ENCODE data around the gene PPP6R2. TPM values are rescaled to one million over a fixed set of nuclear protein-coding genes. Genes with fewer than 3 reads are reported as not detected.
A peak's percentile ranks its signal among the peaks of the same experiment; 100 is the strongest.

PPP6R2 gene
- total and polyA plus RNA-seq, 2 donors (not counting 1 experiment from before 2014, with no cell fraction given): 19.7 to 44.4 TPM

DNA sequence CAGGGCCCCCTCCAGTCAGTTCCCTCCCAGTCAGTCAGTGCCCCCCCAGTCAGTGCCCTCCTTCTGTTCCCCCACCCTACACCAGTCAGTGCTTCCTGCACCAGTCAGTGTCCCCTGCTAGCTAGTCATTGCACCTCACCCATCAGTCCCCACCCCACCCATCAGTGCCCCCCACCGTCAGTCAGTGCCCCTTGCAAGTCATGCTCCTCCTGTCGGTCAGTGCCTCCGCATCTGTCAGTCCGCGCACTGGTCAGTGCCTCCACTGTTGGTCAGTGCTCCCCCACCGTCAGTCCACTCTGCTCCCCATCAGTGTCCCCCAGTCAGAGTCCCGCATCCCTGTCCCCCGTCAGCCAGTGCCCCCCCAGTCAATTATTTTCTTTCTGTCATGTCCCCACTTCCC lies 3.3 kb downstream of the PPP6R2 start:
- Histone ChIP-seq H3K4me2 (ENCODE audit: extremely low read depth, insufficient read depth, low read length) (peak overlapping the region; percentile 54), H3K36me3 (ENCODE audit: control insufficient read depth, insufficient read depth, low read length) (no peaks in the 10 kb centered on the region), H3K9me3 (ENCODE audit: control insufficient read depth, insufficient read depth, low read depth, low read length) (no peaks in the 10 kb centered on the region), H3K4me1 (ENCODE audit: control insufficient read depth, extremely low read depth, insufficient read depth, low read length) (peaks cover 3% of the 10 kb centered on the region), H3K4me3 (replicated peaks in 1 of 4; ENCODE audit: control extremely low read depth in 1 of 4, insufficient read depth in 1 of 4, low read depth in 3 of 4, low read length in 4 of 4) (no peak overlapping the region), H3K9ac (ENCODE audit: insufficient read depth, low read length) (no peak overlapping the region), H2AFZ (ENCODE audit: low read length) (no peak overlapping the region), H3K79me2 (ENCODE audit: control insufficient read depth, insufficient read depth, low read length) (peaks cover 28% of the 10 kb centered on the region), H4K20me1 (ENCODE audit: control insufficient read depth, extremely low read depth, insufficient read depth, low read length) (no peaks in the 10 kb centered on the region), H3K27me3 (ENCODE audit: control insufficient read depth, insufficient read depth, low read length) (no peaks in the 10 kb centered on the region), H3K27ac (ENCODE audit: insufficient read depth, low read length) (no peak overlapping the region)
- TF ChIP-seq, protein P1, sequence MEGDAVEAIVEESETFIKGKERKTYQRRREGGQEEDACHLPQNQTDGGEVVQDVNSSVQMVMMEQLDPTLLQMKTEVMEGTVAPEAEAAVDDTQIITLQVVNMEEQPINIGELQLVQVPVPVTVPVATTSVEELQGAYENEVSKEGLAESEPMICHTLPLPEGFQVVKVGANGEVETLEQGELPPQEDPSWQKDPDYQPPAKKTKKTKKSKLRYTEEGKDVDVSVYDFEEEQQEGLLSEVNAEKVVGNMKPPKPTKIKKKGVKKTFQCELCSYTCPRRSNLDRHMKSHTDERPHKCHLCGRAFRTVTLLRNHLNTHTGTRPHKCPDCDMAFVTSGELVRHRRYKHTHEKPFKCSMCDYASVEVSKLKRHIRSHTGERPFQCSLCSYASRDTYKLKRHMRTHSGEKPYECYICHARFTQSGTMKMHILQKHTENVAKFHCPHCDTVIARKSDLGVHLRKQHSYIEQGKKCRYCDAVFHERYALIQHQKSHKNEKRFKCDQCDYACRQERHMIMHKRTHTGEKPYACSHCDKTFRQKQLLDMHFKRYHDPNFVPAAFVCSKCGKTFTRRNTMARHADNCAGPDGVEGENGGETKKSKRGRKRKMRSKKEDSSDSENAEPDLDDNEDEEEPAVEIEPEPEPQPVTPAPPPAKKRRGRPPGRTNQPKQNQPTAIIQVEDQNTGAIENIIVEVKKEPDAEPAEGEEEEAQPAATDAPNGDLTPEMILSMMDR (conservative IDR thresholded peaks at IDR 0.05 in 1 of 2, IDR thresholded peaks at IDR 0.05 in 1 of 2; ENCODE audit: low read depth in 1 of 2, low read length in 2 of 2): no peak
- TF ChIP-seq EZH2 (IDR thresholded peaks at IDR 0.05; ENCODE audit: low read length, missing control alignments): no peak
- DNase-seq (ENCODE audit: low read depth in 2 of 2): no peak

DNA sequence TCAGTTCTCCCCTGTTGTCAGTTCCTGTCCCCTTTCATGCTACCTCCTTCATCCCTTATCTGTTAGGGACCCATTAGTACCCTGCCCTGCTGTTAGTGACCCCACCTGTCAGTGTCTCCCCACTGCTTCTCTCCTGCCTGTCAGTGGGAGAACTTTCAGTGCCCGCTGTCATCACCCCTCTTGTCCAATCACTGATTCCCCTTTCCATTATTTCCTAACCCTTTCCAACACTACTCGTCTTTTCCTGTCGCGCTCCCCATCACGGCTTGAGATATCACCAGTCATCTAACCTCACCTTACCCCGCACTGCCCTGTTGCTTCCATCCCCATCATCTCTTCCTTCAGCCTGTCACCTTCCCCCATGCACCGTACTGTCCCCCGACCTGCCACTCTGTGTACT lies 4.0 kb downstream of the PPP6R2 start:
- no peak for DNase-seq (ENCODE audit: low read depth in 2 of 2)
- no peak overlapping the region for H3K27ac ChIP-seq (ENCODE audit: insufficient read depth, low read length)
- no peaks in the 10 kb centered on the region for H4K20me1 ChIP-seq (ENCODE audit: control insufficient read depth, extremely low read depth, insufficient read depth, low read length)
- H3K79me2 ChIP-seq (ENCODE audit: control insufficient read depth, insufficient read depth, low read length): peaks cover 28% of the 10 kb centered on the region
- no peak for TF ChIP-seq EZH2 (IDR thresholded peaks at IDR 0.05; ENCODE audit: low read length, missing control alignments)
- TF ChIP-seq, protein P1 (conservative IDR thresholded peaks at IDR 0.05 in 1 of 2, IDR thresholded peaks at IDR 0.05 in 1 of 2; ENCODE audit: low read depth in 1 of 2, low read length in 2 of 2): no peak
- H3K9ac ChIP-seq (ENCODE audit: insufficient read depth, low read length): no peak overlapping the region
- H2AFZ ChIP-seq (ENCODE audit: low read length): no peak overlapping the region
- H3K36me3 ChIP-seq (ENCODE audit: control insufficient read depth, insufficient read depth, low read length): no peaks in the 10 kb centered on the region
- H3K4me2 ChIP-seq (ENCODE audit: extremely low read depth, insufficient read depth, low read length): peak overlapping the region; percentile 37
- H3K4me1 ChIP-seq (ENCODE audit: control insufficient read depth, extremely low read depth, insufficient read depth, low read length): no peaks in the 10 kb centered on the region
- H3K27me3 ChIP-seq (ENCODE audit: control insufficient read depth, insufficient read depth, low read length): no peaks in the 10 kb centered on the region
- H3K9me3 ChIP-seq (ENCODE audit: control insufficient read depth, insufficient read depth, low read depth, low read length): no peaks in the 10 kb centered on the region
- H3K4me3 ChIP-seq (replicated peaks in 1 of 4; ENCODE audit: control extremely low read depth in 1 of 4, insufficient read depth in 1 of 4, low read depth in 3 of 4, low read length in 4 of 4): no peak overlapping the region

DNA sequence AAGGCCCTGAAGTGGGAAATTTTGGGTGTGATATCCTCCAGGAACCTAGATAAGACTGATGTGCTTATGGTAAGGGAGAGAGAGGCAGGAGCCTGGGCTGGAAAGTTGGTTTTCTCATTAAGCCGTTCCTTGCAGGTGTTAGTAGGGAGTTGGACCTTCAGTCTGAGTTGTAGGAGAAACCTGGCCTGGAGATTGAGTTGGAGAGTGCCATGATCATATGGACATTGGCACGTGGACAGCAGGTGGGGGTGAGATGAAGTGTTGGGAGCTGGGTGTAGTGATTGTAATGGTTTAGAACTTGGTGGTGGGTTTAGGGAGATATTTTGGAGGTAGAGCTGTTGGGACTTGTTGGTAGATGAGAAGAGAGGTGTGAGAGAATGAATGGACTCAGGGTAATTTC lies 4.9 kb downstream of the PPP6R2 start:
- H3K9ac ChIP-seq (ENCODE audit: insufficient read depth, low read length): no peak overlapping the region
- H4K20me1 ChIP-seq (ENCODE audit: control insufficient read depth, extremely low read depth, insufficient read depth, low read length): no peaks in the 10 kb centered on the region
- H3K9me3 ChIP-seq (ENCODE audit: control insufficient read depth, insufficient read depth, low read depth, low read length): no peaks in the 10 kb centered on the region
- H3K27ac ChIP-seq (ENCODE audit: insufficient read depth, low read length): no peak overlapping the region
- H3K4me3 ChIP-seq (replicated peaks in 1 of 4; ENCODE audit: control extremely low read depth in 1 of 4, insufficient read depth in 1 of 4, low read depth in 3 of 4, low read length in 4 of 4): no peak overlapping the region
- TF ChIP-seq, protein P1 (conservative IDR thresholded peaks at IDR 0.05 in 1 of 2, IDR thresholded peaks at IDR 0.05 in 1 of 2; ENCODE audit: low read depth in 1 of 2, low read length in 2 of 2): no peak
- no peak for TF ChIP-seq EZH2 (IDR thresholded peaks at IDR 0.05; ENCODE audit: low read length, missing control alignments)
- H3K4me1 ChIP-seq (ENCODE audit: control insufficient read depth, extremely low read depth, insufficient read depth, low read length): no peaks in the 10 kb centered on the region
- no peaks in the 10 kb centered on the region for H3K36me3 ChIP-seq (ENCODE audit: control insufficient read depth, insufficient read depth, low read length)
- no peak overlapping the region for H3K4me2 ChIP-seq (ENCODE audit: extremely low read depth, insufficient read depth, low read length)
- DNase-seq (ENCODE audit: low read depth in 2 of 2): no peak
- H3K27me3 ChIP-seq (ENCODE audit: control insufficient read depth, insufficient read depth, low read length): no peaks in the 10 kb centered on the region
- no peak overlapping the region for H2AFZ ChIP-seq (ENCODE audit: low read length)
- H3K79me2 ChIP-seq (ENCODE audit: control insufficient read depth, insufficient read depth, low read length): peaks cover 28% of the 10 kb centered on the region
